GM21526 (cell line): ENCODE data around the gene WSCD2.

Source experiments
- ATAC-seq: cut with Tn5 transposase; IDR thresholded peaks from one replicate; pipeline ENCODE4 v1.9.1; 2021; ENCODE audit warnings: moderate library complexity; ENCODE audit not compliant: unreplicated experiment, low FRiP score

Gene WSCD2

GRCh38 chr12:108226866-108227265, 97.8 kb downstream of the WSCD2 start:
- ATAC-seq, result no peak

- no peak for ATAC-seq
Observed at GRCh38 chr12:108228746-108229145, 99.7 kb downstream of the WSCD2 start.

- ATAC-seq, result no peak
Observed at GRCh38 chr12:108231109-108231905, 102.2 kb downstream of the WSCD2 start.

GRCh38 chr12:108231909-108232434, 102.9 kb downstream of the WSCD2 start:
- no peak for ATAC-seq

DNA sequence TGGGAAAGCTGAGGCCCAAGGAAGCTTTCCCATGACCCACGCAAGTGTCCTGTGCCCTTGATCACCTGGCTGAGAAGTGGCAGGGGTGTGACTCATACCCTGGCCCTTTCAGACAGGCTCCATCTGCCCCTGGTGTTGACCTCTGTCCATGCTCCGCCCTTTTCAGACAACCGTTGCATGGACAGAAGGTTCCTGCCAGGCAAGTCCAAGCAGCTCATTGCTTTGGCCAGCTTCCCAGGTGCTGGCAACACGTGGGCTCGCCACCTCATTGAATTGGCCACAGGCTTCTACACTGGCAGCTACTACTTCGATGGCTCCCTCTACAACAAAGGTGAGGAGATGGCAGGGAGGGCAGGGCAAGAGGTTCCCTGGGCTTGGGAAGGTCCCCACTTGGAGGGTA, 103.5 kb downstream of the WSCD2 start:
- no peak for ATAC-seq

DNA sequence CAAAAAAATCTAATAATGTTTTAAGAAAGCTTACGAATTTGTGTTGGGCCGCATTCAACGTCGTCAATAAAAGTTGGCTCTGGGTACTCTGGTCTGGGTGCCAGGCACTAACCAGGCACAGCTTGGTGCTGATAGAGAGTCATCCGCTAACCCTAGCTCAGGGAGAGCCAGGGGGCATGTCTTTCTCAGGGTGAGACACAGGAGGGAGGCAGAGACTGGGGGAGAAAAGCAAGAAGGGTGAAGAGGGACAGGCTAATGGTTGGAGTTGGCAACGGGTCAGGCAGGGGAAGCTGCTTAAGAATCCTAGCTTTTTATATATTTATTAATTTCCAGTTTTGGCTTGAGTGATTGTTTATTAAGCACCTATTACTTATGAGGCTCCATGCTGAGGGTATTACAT, 105.1 kb downstream of the WSCD2 start:
- ATAC-seq, result no peak

GRCh38 chr12:108235197-108235984, 106.3 kb downstream of the WSCD2 start:
- ATAC-seq, result no peak

- ATAC-seq, result no peak
Observed at GRCh38 chr12:108235985-108236263, 106.8 kb downstream of the WSCD2 start.

- no peak for ATAC-seq
Observed at GRCh38 chr12:108236366-108236765, 107.3 kb downstream of the WSCD2 start.

DNA sequence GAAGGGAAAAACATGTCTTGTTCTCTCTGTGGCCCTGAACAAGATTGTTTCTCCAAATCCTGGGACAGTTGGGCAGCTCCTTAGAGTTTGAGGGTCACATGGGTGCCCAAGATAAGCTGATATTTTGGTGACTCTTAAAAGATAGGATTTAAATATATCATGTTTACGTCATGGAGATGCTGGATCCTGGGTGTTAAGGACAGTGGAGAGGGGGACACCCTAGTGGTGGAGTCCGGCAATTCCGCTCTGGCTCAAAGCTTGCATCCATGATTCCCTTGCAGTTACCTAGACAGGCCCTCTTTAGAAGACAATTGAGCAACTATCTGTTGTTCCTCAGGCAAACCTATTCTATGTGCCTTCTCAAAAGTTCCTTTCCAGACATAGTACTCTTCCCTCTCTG, 108.2 kb downstream of the WSCD2 start:
- no peak for ATAC-seq

DNA sequence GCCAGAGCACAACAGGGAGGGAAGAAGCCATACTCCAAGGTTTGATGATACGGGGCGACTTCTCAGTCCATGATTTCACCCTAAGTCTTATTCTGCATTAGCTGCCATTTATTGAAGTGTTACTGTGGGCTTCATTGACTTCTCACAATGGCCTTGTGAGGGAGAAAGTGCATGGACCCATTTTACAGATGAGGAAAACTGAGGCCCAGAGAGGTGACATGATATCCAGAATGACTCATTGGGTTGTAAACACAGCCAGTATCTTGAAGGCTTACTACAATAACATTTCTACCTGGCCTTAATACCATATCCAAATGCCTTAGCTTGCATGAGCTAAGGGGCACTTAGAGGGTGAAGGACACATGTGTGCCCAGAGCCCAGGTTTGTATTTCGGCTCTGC, 109.4 kb downstream of the WSCD2 start:
- no peak for ATAC-seq

- no peak for ATAC-seq
Observed at GRCh38 chr12:108239378-108239777, 110.3 kb downstream of the WSCD2 start.

DNA sequence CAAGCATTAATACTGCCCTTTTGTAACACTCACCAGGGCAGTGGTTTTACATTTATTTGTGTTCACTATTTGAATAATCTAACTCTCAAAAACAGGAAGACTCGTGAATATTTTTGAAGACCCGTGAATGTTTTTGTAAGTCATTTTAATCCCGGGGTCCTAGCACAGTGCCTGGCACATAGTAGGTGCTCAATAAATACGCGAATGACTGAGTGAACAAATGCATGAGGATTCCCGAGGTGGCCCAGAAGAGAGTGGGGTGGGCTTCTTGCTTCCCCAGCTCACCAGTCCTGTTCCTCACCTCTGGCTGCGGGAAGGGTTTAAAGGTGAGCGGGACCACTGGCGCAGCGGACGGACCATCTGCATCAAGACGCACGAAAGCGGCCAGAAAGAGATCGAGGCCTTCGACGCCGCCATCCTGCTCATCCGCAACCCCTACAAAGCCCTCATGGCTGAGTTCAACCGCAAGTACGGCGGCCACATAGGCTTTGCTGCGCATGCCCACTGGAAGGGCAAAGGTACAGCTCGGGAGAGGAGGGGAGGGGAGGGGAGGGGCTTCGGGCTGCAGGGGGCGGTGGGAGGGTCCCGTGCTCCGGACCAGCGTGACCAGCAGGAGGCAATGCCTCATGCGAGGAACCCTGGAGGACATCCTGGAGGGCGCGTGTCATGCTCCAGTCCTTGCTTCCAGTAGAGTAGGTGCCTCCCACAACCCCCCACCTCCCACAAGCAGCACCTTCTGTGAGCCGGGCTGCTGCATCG, 111.1 kb downstream of the WSCD2 start:
- no peak for ATAC-seq

DNA sequence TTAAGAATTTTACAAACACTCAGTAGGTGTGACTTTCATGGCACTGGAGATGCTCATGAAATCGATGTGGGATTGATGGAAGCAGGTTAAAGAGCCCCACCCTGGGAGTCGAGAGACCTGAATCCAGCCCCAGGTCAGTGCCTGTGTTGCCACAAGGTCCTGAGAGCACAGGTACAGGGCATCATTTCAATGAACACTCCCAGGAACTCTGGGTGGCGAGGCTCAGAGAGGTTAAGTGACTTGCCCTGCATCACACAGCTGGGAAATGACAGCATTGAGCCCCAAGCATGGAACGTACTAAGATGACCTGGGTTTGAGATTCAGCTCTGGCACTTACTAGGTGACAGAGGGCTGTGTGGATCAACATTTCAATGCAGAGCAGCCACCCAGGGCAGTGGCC, 111.8 kb downstream of the WSCD2 start:
- no peak for ATAC-seq

DNA sequence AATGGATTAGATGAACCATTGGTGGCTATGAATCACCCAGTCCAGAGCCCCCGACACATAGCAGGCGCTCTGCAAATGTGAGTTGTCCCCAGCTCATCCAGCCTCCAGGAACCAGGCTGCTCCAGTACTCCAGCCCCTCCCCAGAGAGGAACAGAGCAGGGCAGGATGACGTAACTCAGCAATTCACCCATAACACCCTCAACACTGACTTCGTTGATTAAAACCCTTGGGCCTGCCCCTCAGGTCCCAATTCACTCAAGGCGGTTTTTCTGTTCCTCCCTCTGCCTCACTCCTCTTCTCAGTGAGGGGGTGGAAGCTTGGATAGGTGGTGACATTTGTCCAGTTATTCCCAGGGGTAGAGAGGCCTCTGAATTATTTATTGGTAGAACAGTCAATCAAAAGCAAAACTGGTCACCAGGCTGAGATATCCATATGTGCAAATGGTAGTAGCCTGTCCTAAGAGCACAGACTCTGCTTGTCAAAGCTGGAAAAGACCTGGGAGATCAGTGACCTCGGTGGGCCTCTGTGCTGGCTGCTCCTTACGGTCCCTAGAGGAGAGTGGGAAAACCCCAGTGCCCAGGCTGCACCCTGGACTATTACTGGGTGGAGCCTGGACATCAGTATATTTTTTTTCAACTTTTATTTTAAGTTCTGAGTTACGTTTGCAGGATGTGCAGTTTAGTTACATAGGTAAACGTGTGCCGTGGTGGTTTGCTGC, 113.1 kb downstream of the WSCD2 start:
- ATAC-seq, result no peak

DNA sequence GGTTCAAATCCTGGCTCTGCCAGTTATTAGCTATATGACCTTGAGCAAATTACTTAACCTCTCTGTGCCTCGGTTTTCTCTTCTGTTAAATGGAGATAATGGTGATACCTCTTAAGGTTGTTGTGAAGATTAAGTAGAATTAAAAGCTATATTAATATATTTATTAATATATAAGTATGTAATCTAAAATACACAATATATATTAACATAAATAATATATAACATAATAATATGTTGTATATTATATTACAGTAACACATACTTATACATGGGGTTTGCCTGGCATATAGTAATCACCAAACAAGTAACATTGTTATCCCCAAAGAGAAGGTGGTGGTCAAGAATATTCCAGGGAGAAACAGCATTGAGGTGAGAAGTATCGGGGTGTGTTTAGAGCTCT, 118.0 kb downstream of the WSCD2 start:
- ATAC-seq, result no peak

GRCh38 chr12:108248011-108248410, 118.9 kb downstream of the WSCD2 start:
- ATAC-seq, result no peak

GRCh38 chr12:108252523-108252922, 123.4 kb downstream of the WSCD2 start:
- no peak for ATAC-seq

GRCh38 chr12:108253540-108253939, 124.5 kb downstream of the WSCD2 start:
- ATAC-seq, result no peak

DNA sequence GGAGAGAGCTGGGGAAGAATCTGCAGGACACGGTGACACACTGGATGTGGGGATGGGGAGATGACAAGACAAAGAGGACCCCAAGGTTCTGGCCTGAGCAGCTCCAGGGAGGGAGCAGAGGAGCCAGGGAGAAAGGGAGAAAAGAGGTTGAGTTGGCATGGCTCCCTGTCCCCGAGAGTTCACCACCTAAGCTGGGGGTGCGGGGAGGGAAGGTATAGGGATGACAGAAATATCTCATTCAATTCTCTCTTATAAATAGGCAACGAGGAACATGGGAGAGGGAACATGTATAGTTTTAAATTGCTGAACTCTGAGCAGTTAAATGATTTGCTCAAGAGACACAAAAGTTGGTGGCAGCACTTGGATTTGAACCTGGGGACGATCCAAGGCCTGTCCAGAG, 124.9 kb downstream of the WSCD2 start:
- ATAC-seq, result no peak
